ENCODE data around the gene PELI3. TPM values are rescaled to one million over a fixed set of nuclear protein-coding genes. Genes with fewer than 3 reads are reported as not detected.

Gene PELI3
- total RNA-seq, 1 donor from 2014 or later, result 15.5 TPM

- Histone ChIP-seq H3K36me3 (peaks cover 56% of the 10 kb centered on the region), H3K27me3 (no peaks in the 10 kb centered on the region), H3K9me3 (no peaks in the 10 kb centered on the region), H3K4me1 (no peaks in the 10 kb centered on the region), H3K4me3 (no peak overlapping the region), H3K27ac (no peak overlapping the region)
- TF ChIP-seq CTCF (IDR thresholded peaks at IDR 0.05), result peak; percentile 18
- DNase-seq (no peak), ATAC-seq (no peak)
- intact Hi-C loops (cut with DNase I), result no loop called here
Observed at GRCh38 chr11:66495401-66495854, 28.7 kb downstream of the PELI3 start.

GRCh38 chr11:66497206-66497605, 30.5 kb downstream of the PELI3 start:
- intact Hi-C loops (cut with DNase I), result no loop called here
- no peak for ATAC-seq
- H3K27me3 ChIP-seq, result no peaks in the 10 kb centered on the region

GRCh38 chr11:66498506-66498905, 31.8 kb downstream of the PELI3 start:
- H3K36me3 ChIP-seq, result peaks cover 42% of the 10 kb centered on the region
- no peak for ATAC-seq
- no peak overlapping the region for H3K27ac ChIP-seq

More at GRCh38 chr11:66497206-66497605, 30.5 kb downstream of the PELI3 start:
- Histone ChIP-seq H3K4me3 (no peak overlapping the region), H3K27ac (no peak overlapping the region), H3K36me3 (peaks cover 47% of the 10 kb centered on the region), H3K9me3 (no peaks in the 10 kb centered on the region), H3K4me1 (no peaks in the 10 kb centered on the region)
- DNase-seq, result no peak
- no peak for TF ChIP-seq CTCF (IDR thresholded peaks at IDR 0.05)

GRCh38 chr11:66505276-66505816, 38.6 kb downstream of the PELI3 start:
- no peak for DNase-seq
- no peaks in the 10 kb centered on the region for H3K27me3 ChIP-seq
- H3K36me3 ChIP-seq, result peaks cover 24% of the 10 kb centered on the region
- TF ChIP-seq CTCF (IDR thresholded peaks at IDR 0.05), result no peak
- intact Hi-C loops (cut with DNase I), result no loop called here
- H3K4me1 ChIP-seq, result peaks cover 6% of the 10 kb centered on the region
- no peak for ATAC-seq
- no peak overlapping the region for H3K27ac ChIP-seq
- no peaks in the 10 kb centered on the region for H3K9me3 ChIP-seq
- no peak overlapping the region for H3K4me3 ChIP-seq

More at GRCh38 chr11:66498506-66498905, 31.8 kb downstream of the PELI3 start:
- TF ChIP-seq CTCF (IDR thresholded peaks at IDR 0.05), result no peak
- H3K4me1 ChIP-seq, result no peaks in the 10 kb centered on the region
- no peaks in the 10 kb centered on the region for H3K9me3 ChIP-seq
- DNase-seq, result no peak
- H3K4me3 ChIP-seq, result no peak overlapping the region
- intact Hi-C loops (cut with DNase I), result no loop called here
- H3K27me3 ChIP-seq, result no peaks in the 10 kb centered on the region

- no peaks in the 10 kb centered on the region for H3K9me3 ChIP-seq
- no peak for TF ChIP-seq CTCF (IDR thresholded peaks at IDR 0.05)
- H3K27me3 ChIP-seq, result no peaks in the 10 kb centered on the region
- ATAC-seq, result no peak
- intact Hi-C loops (cut with DNase I), result no loop called here
- peaks cover 15% of the 10 kb centered on the region for H3K4me1 ChIP-seq
- H3K4me3 ChIP-seq, result no peak overlapping the region
- no peak overlapping the region for H3K27ac ChIP-seq
- DNase-seq, result no peak
- H3K36me3 ChIP-seq, result peaks cover 13% of the 10 kb centered on the region
Observed at GRCh38 chr11:66509131-66509561, 42.4 kb downstream of the PELI3 start.
